GM13976 (cell line): ENCODE measurements around the gene XRCC5.

ENCODE experiments used
- DNase-seq: peaks from one replicate; pipeline ENCODE4 v3.0.0; 2012; ENCODE audit warnings: low spot score
- CTCF ChIP-seq: IDR thresholded peaks from 2 replicates; pipeline ENCODE4 v1.5.1; 2012; ENCODE audit warnings: borderline replicate concordance, mild to moderate bottlenecking; ENCODE audit not compliant: insufficient read depth; ENCODE audit errors: extremely low read depth, missing control alignments, control extremely low read depth
- in situ Hi-C: fragments of 300-500 bp; cut with MboI; formaldehyde crosslinking; loops from one replicate; pipeline ENCODE4 v1.12.0; 2022; ENCODE audit warnings: low sequenced_read_pairs, mixed read lengths, inconsistent platforms; ENCODE audit not compliant: unreplicated experiment

Gene XRCC5

GRCh38 chr2:216164087-216164486, 54.9 kb downstream of the XRCC5 start:
- DNase-seq: no peak
- no peak for TF ChIP-seq CTCF
- in situ Hi-C loops: no loop called here

GRCh38 chr2:216164576-216164975, 55.4 kb downstream of the XRCC5 start:
- DNase-seq: no peak
- in situ Hi-C loops: no loop called here
- no peak for TF ChIP-seq CTCF

GRCh38 chr2:216165711-216166110, 56.6 kb downstream of the XRCC5 start:
- TF ChIP-seq CTCF: no peak
- no peak for DNase-seq
- in situ Hi-C loops: no loop called here

GRCh38 chr2:216169087-216169486, 59.9 kb downstream of the XRCC5 start:
- in situ Hi-C loops: no loop called here
- TF ChIP-seq CTCF: no peak
- DNase-seq: no peak

- no peak for TF ChIP-seq CTCF
- in situ Hi-C loops: no loop called here
- no peak for DNase-seq
Observed at GRCh38 chr2:216170076-216170763, 61.1 kb downstream of the XRCC5 start.

- no peak for TF ChIP-seq CTCF
- DNase-seq: no peak
- in situ Hi-C loops: no loop called here
Observed at GRCh38 chr2:216171011-216171410, 61.9 kb downstream of the XRCC5 start.

- no peak for DNase-seq
- TF ChIP-seq CTCF: no peak
- in situ Hi-C loops: no loop called here
Observed at GRCh38 chr2:216172493-216172892, 63.3 kb downstream of the XRCC5 start.
